HepG2 (cell line): Measurements from ENCODE around the gene DYNC2LI1.

Experiments used
- ATAD3A ChIP-seq: sonication (generic); formaldehyde crosslinking; IDR thresholded peaks from 2 replicates; pipeline ENCODE4 v1.4.0; 2020; ENCODE audit warnings: missing genetic modification reagents
- HNRNPK ChIP-seq: fragments of 200-400 bp; formaldehyde crosslinking; IDR thresholded peaks from 2 replicates; pipeline ENCODE4 v1.6.1; 2018; ENCODE audit warnings: low read length, low read depth, moderate library complexity, mild to moderate bottlenecking; ENCODE audit not compliant: poor library complexity, severe bottlenecking
- PHF21A ChIP-seq: sonication (generic); formaldehyde crosslinking; IDR thresholded peaks from 2 replicates; pipeline ENCODE4 v1.5.0; 2020; ENCODE audit warnings: mild to moderate bottlenecking, missing genetic modification reagents
- RAD21 ChIP-seq: fragments of 450-650 bp; formaldehyde crosslinking; IDR thresholded peaks from 2 replicates; pipeline ENCODE4 v1.5.0; 2020; ENCODE audit warnings: mild to moderate bottlenecking
- RAD51 ChIP-seq: fragments of 450-650 bp; IDR thresholded peaks from 2 replicates; pipeline ENCODE4 v1.6.1; 2016; ENCODE audit warnings: borderline replicate concordance
- SIX1 ChIP-seq: sonication (generic); formaldehyde crosslinking; IDR thresholded peaks from 2 replicates; pipeline ENCODE4 v1.4.0; 2020; ENCODE audit warnings: missing genetic modification reagents, borderline replicate concordance
- SSRP1 ChIP-seq: IDR thresholded peaks from 2 replicates; pipeline ENCODE4 v1.6.1; 2016; ENCODE audit warnings: control low read depth
- TAF1 ChIP-seq: sonication (generic); formaldehyde crosslinking; IDR thresholded peaks from 2 replicates; pipeline ENCODE4 v1.4.0; 2020; ENCODE audit warnings: missing genetic modification reagents
- ZMYM2 ChIP-seq: sonication (generic); formaldehyde crosslinking; IDR thresholded peaks from 2 replicates; pipeline ENCODE4 v1.8.0; 2022; ENCODE audit warnings: mild to moderate bottlenecking, missing genetic modification reagents
- ZNF780A ChIP-seq: sonication (generic); formaldehyde crosslinking; IDR thresholded peaks from 2 replicates; pipeline ENCODE4 v1.8.0; 2022; ENCODE audit warnings: mild to moderate bottlenecking, missing genetic modification reagents, moderate library complexity
- TF ChIP-seq, protein P1 (sequence below): sonication (generic); formaldehyde crosslinking; IDR thresholded peaks from 2 replicates; pipeline ENCODE4 v1.5.0; 2020; ENCODE audit warnings: mild to moderate bottlenecking, missing genetic modification reagents, moderate library complexity

DNA sequence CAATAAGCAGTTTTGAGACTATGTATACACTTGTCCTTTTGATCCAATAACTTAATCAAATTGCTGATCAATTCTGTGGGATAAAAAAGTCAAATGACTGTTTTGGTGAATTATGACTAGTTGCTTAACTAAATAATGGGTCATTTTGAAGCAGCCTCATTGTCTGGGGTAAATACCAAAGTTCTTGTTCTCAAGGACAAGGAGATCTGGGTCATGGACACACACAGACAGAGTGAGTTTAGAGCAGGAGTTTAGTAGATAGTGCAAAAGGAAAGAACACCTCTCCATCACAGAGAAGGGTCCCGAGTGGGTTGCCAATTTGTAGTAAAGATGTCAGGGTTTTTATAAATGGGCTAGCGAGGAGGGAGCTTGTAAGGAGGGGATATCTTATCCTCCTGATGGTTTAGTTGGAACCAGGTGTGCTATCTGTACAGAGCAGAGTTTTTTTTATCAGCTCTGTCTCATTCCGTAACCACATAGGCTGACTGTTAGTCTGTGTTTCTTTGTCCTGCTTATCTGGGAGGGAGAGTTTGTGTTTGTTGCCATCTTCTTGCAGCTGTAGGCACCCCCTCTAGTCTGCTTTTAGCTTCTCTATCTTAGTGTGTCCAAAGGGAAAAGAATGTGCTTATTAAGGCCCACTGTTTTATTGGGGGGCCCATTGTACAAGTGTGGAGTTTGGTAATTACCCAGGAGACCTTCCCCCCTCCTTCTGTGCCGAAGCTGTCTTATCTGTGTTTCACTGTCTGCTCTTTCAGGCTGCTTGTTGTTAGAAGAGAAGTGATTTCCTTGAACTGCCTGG, 48.9 kb upstream of the DYNC2LI1 start:
- TF ChIP-seq SSRP1 (CRISPR knock-in tag), result no peak
- TF ChIP-seq HNRNPK, result no peak
- no peak for TF ChIP-seq ATAD3A (CRISPR knock-in tag)
- no peak for TF ChIP-seq RAD51
- TF ChIP-seq PHF21A (CRISPR knock-in tag), result no peak
- no peak for TF ChIP-seq SIX1 (CRISPR knock-in tag)
- no peak for TF ChIP-seq TAF1 (CRISPR knock-in tag)
- TF ChIP-seq RAD21 (CRISPR knock-in tag), result no peak
- TF ChIP-seq, protein P1, sequence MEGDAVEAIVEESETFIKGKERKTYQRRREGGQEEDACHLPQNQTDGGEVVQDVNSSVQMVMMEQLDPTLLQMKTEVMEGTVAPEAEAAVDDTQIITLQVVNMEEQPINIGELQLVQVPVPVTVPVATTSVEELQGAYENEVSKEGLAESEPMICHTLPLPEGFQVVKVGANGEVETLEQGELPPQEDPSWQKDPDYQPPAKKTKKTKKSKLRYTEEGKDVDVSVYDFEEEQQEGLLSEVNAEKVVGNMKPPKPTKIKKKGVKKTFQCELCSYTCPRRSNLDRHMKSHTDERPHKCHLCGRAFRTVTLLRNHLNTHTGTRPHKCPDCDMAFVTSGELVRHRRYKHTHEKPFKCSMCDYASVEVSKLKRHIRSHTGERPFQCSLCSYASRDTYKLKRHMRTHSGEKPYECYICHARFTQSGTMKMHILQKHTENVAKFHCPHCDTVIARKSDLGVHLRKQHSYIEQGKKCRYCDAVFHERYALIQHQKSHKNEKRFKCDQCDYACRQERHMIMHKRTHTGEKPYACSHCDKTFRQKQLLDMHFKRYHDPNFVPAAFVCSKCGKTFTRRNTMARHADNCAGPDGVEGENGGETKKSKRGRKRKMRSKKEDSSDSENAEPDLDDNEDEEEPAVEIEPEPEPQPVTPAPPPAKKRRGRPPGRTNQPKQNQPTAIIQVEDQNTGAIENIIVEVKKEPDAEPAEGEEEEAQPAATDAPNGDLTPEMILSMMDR (CRISPR knock-in tag), result no peak
- no peak for TF ChIP-seq ZMYM2 (CRISPR knock-in tag)
- TF ChIP-seq ZNF780A, result no peak
